CD4-positive, alpha-beta T cell treated with Interferon alpha-2 for 1 hour (primary cell): ENCODE measurements around the gene CAMK2D.

Experiments
- DNase-seq, 2 donors: peaks; one replicate each; pipeline ENCODE4 v3.0.0-alpha.2; 2020 to 2022

The CAMK2D gene

DNA sequence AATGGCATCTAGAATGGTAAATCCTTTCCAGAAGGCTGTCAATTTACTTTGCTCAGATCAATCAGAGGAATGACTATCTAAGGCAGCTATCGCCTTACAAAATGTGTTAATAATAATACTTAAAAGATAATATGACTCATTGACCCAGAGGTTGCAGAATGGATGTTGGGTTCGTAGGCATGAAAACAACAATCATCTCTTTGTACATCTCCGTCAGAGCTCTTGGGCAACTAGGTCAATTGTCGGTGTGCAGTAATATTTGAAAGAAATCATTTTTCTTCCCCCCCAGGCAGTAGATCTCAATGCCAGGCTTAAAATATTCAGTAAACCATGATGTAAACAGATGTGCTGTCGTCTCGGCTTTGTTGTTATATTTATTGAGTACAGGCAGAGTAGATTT, 165.1 kb downstream of the CAMK2D start:
- no peak for DNase-seq

DNA sequence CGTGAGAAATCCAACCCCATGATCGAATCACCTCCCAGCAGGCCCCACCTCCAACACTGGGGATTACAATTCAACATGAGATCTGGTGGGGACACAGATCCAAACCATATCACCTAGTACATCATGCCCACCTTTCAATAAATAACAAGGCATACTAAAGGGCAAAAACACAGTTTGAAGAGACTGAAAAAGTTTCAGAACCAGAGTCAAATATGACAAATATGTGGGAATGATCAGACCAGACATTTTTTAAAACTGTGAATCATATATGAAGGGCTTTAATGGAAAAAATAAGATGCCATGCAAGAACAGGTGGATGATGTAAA, 167.3 kb downstream of the CAMK2D start:
- DNase-seq, result no peak

DNA sequence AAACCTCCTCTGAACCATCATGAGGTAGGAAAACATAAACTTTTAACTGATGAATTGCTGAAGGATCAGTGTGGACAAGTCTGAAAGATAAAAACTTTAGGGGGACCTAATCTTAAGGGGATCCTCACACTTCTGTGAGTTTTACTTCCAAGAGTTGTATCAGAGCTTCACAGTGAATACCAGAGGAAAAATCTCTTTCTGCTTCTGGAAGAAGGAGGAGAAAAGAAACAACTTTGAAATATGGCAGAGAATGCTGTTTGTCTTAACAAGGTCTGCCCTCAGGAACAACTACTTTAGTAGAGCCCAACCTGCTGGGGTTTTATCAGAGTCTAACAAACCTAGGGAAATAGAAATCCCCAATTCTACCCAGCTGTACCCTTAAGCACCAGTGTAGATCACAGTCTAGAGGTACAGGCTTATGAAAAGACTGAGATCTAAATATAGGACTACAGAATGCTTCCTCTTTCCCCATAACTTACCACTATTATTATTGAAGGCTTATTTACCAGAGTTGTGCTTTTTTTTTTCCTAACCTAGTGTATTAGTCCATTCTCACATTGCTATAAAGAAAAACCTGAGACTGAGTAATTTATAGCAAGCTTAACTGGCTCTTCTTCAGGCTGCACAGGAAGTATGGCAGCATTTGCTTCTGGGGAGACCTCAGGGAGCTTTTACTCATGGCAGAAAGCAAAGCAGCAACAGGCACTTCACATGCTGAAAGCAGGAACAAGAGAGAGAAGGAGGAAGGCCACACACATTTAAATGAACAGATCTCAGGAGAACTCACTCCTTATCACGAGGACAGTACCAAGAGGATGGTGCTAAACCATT, 167.9 kb downstream of the CAMK2D start:
- DNase-seq, result no peak

DNA sequence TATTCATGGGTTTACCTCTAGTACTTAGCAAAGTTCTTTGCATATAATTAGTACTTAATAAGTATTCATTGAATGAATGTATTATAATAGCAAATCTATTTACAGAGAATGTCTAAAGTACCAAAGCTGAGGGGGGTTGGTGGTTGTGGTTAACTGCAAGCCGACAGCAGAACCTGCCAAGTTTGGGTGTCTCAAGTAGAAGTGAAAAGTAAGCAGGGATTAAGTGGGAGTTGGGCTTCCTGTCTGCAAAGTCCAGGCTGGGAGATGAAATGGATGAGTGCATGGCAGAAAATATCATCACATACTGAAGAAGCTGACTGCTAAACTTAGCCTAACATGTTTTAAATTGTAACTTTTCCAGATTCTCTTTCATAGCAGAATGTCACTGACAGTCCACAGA, 169.6 kb downstream of the CAMK2D start:
- no peak for DNase-seq

DNA sequence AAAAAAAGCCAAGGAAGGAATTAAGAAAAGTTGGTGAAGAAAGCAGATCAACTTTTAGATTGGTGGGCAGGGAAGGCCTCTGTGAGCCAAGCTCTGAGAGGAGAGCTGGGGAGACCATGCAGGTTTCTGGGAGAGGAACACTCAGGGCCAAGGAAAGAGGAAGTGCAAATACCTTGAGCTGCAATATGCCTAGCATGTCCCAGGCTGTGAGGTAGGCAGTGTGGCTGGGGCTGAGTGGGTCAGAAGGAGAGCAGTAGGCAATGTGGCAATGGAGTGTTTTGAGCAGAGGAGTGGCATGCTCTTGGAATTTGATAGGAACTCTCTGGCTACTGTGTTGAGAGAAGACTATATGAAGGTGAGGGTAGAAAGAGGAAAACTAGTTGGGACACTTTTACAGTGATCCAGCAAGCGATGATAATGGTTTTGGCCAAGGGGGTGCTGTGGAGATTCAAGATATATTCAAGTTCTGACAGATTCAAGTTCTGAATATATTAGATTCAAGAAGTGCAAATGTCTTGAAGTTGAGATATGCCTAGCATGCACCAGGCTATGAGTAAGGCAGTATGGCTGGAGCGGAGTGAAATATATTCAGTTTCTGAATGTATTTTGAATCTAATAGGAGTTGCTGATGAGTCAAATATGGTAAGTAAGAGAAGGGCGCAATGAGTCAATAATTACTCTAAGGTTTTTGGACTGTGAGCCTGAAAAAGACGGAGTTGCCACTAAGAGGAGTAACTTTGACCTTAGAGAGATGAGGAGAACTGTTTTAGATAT, 172.5 kb downstream of the CAMK2D start:
- no peak for DNase-seq

DNA sequence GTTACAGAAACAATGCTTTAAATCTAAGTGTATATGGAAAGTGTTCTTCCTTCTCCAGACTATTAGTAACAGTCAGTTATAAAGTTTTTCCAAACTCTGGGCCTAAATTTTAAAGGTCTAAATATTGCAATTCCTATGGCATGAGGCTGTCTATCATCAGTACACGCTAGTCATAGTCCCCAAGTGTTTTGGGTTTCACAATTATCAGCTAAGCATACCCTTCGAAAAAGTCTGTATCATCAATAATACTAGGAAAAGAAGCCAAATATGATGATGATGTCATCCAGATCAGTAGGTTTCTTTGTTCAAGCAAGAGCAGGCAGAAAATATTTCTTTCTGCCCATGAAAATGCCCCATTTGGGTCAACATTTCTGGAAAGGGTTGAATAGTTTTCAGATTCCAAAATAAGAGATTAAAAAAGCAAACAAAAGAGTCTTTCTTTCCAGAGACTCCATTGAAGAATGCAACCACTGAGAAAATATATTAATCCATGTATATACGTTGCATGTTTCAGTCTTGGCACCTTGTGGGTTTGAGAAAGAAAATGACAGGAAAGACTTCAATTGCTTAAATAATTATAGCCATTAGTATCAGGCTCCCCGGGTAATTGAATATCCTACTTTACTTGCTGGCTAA, 173.8 kb downstream of the CAMK2D start:
- DNase-seq, result no peak

DNA sequence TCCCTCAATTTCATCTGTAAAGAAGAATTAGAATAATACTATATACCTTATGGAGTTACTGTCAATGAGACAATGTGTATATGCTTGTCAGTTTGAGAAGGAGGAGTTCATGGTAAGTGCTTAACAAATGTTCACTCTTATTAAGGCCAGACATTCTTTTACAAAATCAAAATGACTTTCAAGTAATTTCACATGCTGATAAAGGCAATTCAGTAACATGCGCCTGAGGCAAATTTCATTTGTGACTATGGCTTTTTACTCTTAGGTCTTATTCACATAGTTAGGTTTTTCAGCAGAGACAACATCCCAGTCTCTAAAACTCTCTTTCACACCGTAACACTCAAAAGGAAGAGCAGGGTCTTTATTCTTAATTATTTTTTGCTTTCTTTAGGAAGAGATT, 174.4 kb downstream of the CAMK2D start:
- DNase-seq, result no peak

DNA sequence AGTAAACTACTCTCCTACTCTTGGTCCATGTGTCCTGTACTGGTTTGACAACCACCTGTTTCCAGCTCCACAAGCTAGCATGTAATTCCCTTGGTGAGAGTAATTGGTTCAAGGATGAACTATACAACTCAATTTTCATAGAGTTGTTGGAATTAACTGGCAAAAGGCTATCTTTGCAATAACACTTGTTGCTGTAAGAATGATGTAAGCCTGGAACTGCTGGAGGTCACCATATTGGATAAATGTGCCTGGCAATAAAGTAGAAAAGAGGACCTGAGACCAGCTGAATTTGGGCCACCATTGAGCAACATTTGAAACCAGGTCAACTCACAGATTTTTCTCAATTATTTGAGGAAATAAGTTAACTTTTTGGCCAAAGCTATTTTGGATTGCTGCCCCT, 175.5 kb downstream of the CAMK2D start:
- no peak for DNase-seq

DNA sequence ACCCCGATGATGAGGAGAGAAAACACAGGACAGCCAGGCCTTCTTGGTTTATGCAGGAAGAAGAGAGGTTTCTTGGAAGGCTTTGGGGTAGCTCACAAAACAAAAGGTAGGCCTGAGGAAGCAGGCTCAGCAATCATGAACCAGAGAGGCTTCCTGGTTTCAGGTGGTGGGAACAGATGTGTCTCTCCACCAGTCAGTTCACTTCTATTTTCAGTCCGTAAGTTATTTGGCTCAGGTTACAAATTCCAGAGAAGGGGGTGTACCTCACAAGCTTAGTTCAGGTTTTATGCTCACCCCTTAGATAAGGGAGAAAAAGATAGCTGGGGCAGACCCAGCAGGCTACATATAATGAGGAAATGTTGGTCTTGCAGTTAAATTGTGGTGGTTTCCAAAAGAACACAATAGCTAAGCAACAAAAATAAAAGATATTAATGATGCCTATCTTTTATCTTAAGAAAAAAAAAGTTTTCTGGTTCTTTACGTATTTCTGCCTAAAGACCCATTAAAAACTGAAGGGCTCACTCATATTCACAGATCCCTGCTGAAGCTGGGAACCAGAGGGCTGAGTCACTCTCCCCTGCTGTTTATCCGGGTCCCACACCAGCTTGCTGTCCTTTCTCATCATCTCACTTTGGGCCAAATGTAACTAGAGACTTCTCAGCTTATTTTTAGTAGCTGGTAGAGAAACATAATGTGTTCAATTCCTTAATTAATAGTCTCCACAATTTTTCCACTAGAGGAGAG, 177.0 kb downstream of the CAMK2D start:
- no peak for DNase-seq

DNA sequence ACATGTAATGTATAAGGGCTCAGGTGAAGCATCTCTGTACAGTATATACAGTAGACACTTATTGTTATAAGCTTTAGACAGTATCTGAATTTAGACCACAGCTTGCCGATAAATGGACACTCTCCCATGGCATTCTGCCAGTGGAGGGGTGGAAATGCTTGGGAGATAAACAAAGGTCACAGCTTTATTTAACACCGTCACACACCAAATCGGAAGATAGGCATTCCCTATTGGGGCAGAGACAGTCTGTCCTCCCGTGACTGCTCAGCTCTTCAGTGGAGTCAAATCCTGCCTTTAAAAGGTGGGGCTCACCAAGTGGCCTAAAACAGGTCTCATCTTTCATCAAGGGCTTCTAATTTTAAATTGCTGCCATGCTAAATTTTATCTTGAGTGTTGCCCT, 178.8 kb downstream of the CAMK2D start:
- DNase-seq, result no peak

DNA sequence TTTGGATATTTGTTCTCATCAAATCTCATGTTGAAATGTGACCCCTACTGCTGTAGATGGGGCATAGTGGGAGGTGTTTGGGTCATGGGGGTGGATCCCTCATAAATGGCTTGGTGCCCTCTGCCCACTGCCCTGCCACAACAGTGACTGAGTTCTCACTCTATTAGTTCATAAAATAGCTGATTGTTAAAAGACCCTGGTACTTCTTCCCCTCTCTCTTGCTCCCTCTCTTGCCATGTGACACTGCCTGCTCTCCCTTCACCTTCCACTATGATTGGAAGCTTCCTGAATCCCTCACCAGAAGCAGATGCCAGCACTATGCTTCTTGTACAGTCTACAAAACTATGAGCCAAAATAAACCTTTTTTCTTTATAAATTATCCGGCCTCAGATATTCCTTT, 182.2 kb downstream of the CAMK2D start:
- no peak for DNase-seq

DNA sequence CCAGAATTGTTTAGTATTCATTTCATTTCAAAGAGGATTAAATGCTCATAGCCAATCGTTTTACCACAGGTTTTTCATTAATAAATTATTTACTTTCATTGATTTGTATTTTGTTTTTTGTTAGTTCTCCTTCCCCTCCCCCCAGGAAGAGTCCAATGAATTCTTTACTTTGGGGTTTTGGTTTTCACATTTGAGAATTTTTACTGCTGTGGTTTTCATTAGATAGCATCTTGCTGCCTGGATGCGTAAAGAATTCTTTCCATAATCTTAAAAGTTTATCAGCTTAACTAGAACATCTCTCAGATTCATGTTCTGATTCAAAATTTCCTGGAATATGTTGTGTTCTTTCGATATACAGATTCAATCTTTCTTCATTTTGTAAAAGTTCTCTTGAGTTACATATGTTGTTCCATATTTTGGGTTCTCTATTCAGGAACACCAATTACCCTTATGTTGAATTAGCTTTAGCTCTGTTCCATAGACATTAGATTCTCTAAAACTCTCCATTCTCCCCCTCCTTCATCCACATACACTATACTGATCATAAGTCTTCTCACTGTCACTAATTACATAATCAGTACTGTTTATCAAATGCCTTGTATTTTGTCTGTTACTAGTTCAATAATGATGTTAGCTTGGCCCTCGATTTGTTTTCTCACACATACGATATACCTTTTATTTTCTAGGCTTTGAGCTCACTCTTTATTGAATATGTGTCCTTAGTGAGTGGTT, 184.4 kb downstream of the CAMK2D start:
- no peak for DNase-seq

DNA sequence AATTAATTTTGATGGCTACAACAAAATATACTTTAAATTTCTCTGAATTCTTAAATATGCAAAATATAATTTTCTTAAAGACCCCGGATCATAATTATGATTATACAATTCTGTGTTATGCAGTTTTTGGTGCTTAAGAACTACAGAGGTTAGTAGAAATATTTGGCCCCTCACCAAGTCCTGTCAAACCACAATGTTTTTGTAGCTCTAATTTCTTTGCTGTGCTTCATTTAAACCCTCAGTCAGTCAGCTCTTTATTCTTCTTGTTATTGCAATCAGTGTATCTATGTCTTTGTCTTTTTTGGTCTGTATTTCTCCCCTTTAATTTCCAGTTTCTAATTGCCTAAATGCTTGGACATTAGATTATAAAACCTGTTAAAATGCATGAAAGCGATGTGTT, 186.1 kb downstream of the CAMK2D start:
- no peak for DNase-seq

DNA sequence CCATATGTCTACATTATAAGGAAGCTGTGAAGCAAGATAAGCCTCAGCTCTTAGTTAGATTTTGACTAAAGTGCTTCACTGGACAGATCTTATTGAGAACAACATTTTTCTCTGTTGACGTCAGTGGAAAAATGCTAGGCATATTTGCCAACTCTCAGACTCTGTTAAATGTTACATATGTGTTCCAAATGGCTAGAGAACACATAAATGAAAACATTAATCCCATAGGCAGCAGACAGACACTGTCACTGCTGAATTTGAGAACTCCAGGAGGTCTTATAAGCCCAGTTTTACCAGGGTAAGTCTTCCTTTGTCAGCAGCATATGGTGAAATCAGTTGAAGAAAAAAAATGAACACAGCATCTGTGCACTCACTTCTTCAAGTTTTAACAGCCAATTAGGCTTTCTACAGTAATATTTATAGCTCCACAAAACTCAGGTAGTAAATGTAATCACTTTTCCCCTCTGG, 186.9 kb downstream of the CAMK2D start:
- no peak for DNase-seq

DNA sequence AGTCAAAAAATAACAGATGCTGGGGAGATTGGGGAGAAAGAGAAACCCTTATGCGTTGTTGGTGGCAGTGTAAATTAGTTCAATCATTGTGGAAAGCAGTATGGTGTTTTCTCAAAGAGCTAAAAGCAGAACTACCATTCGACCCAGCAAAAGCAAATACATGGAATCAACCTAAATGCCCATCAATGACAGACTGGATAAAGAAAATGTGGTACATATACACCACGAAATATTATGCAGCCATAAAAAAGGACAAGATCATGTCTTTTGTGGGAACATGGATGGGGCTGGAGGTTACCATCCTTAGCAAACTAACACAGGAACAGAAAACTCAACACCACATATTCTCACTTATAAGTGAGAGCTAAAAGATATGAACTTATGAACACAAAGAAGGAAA, 188.9 kb downstream of the CAMK2D start:
- no peak for DNase-seq

DNA sequence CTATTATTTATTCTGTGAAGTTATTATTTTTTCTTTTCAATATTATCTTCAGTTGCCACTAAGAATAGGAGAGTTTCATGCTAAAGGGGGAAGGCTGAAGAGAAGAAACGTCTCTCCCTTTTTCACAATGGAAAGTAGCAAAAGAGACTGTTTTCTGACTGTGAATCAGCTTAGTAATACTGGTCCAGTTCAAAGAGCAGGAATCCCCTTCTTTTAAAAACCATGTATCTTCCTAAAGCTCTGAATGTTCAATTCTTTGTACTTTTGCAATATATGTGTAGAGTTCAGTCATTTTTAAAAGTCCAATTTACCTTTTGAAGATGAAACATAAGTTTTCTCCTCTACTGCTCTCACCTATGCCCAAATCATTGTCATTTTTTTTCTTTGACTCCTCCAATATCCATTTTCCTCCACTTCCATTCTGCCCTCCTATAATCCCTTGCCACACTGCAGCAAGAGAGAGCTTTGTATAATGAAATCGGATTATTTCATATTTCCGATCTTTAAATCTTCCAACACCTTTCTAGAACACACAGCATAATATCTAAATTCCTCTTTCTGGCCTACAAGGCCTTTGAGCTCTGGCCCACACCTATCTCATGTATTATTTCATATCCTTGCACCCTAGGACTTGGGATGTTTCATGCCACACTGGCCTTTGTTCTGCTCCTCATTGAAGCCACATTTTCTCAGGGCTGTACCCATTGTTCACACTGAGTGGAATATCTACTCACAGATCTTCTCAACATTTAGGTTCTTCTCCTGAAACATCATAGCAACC, 195.3 kb downstream of the CAMK2D start:
- DNase-seq, result no peak

DNA sequence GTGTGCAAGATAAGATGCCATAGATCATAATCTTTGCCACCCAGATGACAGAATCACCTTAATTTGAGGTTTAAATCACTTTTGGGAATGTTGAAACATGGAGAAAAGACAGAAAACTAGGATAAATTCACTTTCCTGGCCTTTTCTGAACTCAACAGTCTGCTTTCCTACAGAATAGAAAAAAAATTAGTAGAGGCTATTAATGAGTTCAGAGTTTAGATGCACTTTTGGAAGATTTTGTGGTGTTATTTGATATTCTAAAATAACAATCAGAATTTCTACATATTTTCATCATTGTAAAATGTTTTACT, 195.9 kb downstream of the CAMK2D start:
- no peak for DNase-seq

DNA sequence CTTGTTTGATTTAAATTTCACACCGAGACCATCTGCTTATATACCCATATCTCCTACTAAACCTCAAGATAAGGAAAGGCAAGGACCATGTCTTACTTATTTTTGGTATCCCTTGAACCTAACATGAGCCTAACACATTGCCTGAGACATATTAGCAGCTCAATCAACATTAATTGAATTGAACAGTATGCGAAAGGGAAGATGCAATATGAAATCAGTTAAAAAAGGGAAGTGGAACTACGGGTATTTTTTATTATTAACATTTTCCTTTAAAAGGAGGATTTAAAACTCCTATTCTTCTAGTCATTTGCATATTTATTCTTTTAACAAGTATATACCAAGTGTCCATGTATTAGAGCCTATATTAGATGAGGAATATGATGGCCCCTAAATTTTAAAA, 197.0 kb downstream of the CAMK2D start:
- no peak for DNase-seq

DNA sequence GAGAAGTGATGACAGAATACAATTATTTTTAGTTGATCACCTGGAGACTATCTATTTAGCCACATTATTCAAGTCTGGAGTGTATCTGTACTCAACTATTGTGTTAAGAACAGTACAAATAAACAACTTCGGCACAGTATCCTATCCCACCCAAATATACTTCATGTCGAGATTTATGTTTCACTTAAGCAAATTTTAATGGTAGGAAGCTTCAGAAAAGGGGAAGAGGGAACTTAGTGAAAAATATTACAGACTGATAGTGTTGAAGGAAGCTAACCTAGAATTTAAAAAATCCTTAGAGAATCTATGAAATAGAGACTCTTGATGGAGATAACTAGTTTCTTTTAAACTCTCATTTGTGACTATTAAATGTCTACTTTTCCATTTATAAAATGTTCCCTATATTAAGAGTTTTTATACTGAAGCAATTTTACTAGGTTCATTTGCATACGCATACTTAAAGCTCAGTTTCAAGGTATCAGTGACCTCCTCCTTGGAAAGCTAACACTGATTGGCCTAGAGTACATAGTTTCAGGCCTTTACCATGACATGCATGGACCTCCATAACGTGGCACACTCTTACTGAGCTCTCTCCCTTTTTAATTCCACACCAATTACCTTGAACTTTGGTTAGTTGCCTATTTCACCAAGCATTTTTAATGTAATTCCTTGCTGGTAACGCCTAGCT, 197.7 kb downstream of the CAMK2D start:
- no peak for DNase-seq

DNA sequence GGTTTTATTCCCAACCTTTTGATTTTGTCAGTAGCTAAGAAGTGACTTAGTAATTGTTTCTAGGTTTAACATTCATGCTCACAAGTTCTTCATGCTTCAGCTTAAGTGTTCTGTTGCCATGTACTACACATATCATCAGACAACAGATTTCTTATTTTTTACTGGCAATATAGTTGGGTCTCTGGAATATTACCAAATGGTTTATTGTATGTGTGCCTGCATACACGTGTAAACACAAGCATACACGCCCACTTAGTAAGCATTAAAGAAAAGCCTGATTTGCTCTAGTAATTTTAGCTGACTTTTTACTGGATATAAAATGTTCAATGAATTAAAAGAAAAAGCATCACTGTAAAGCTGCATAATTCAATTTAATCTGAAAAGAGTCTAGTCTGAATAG, 199.8 kb downstream of the CAMK2D start:
- DNase-seq, result no peak

DNA sequence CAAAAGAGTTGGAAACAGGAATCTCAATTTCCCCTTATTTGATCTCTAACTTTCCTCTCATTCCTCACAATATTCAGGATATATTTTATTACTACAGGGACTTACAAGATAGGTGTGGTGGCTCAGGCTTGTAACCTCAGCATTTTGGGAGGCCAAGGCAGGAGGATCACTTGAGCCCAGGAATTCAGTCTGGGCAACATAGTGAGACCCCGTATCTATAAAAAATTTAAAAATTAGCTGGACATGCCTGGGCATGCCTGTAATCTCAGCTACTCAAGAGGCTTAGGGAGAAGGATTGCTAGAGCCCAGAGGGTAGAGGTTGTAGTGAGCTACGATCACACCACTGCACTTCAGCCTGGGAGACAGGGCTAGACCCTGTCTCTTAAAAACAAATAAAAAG, 200.4 kb downstream of the CAMK2D start:
- no peak for DNase-seq
